Kidney (tissue), 14 donors: ENCODE measurements around the gene HYDIN. TPM values are rescaled to one million over a fixed set of nuclear protein-coding genes. Genes with fewer than 3 reads are reported as not detected.

Source experiments
- DNase-seq, 5 donors: peaks; one replicate each; pipeline ENCODE4 v3.0.0-alpha.2; 2013 to 2020
- FAIRE-seq: peaks from 2 replicates; lab custom pipeline; 2012; peaks lifted over from hg19 to GRCh38; lab: Jason Lieb, UNC
- H3K27ac ChIP-seq, 2 donors: one replicate each; pipeline ENCODE4 v1.7.0; 2013; ENCODE audit warnings: low read depth in 2 of 2, low read length in 2 of 2, inconsistent platforms in 1 of 2
- H3K27me3 ChIP-seq: one replicate; pipeline ENCODE4 v1.7.1; 2013; ENCODE audit warnings: low read length, inconsistent platforms; ENCODE audit not compliant: control insufficient read depth, insufficient read depth
- H3K36me3 ChIP-seq, 3 donors: one replicate each; pipeline versions ENCODE4 v1.7.0 to v1.7.1; 2013; ENCODE audit warnings: low read length in 3 of 3, control low read depth in 1 of 3, inconsistent platforms in 1 of 3; ENCODE audit not compliant: insufficient read depth in 3 of 3, control insufficient read depth in 2 of 3
- H3K4me1 ChIP-seq, 3 donors: one replicate each; pipeline versions ENCODE4 v1.7.0 to v1.7.1; 2013; ENCODE audit warnings: low read length in 3 of 3, inconsistent platforms in 1 of 3, low read depth in 1 of 3; ENCODE audit not compliant: control insufficient read depth in 2 of 3, insufficient read depth in 2 of 3
- H3K4me3 ChIP-seq, 3 donors: one replicate each; pipeline versions ENCODE4 v1.7.0 to v1.8.1; 2013; ENCODE audit warnings: low read length in 3 of 3, control low read depth in 1 of 3, inconsistent platforms in 1 of 3
- H3K9ac ChIP-seq, 3 donors: one replicate each; pipeline versions ENCODE4 v1.7.0 to v1.7.1; 2013; ENCODE audit warnings: low read length in 3 of 3, control low read depth in 1 of 3, inconsistent platforms in 1 of 3
- H3K9me3 ChIP-seq, 3 donors: one replicate each; pipeline versions ENCODE4 v1.7.0 to v1.7.1; 2013; ENCODE audit warnings: low read length in 3 of 3, control low read depth in 1 of 3, inconsistent platforms in 1 of 3; ENCODE audit not compliant: control insufficient read depth in 2 of 3, insufficient read depth in 1 of 3
- CTCF ChIP-seq: IDR thresholded peaks from 3 replicates; pipeline ENCODE4 v1.5.1; 2012; ENCODE audit warnings: mild to moderate bottlenecking, moderate library complexity, borderline replicate concordance; ENCODE audit not compliant: insufficient read depth; ENCODE audit errors: extremely low read depth
- intact Hi-C: fragments of 100-400 bp; cut with DNase I; formaldehyde crosslinking; loops from one replicate; pipeline ENCODE4 v1.11.1; 2022
- polyA plus RNA-seq: library from polyadenylated mRNA; stranded (reverse); fragments of 350-450 nt; fragmentation: Illumina TruSeq; extraction: RNeasy Lipid Tissue Mini Kit (QIAGEN cat#74804); gene quantifications from one replicate; pipeline ENCODE4 v1.2.3, GENCODE V29; 2014; ENCODE audit warnings: low read depth, low replicate concordance; ENCODE audit not compliant: insufficient read depth
- total RNA-seq: library from RNA; stranded (reverse); fragmentation: NEBNext Ultra II Directional; extraction: Animal tissue kit (Norgen Biotek cat#: 25700); gene quantifications from one replicate; pipeline ENCODE4 v1.2.1, GENCODE V29; 2021
- donor health status: control.
- donor health status: control.
- donor health status: control.
- donor health status: control.
- donor health status: control.
- donor health status: DM: yes; HTN: yes; CAD: no.
- donor health status: Normal renal cell carcinoma (clear cell type).

The HYDIN gene
- total and polyA plus RNA-seq, 2 donors from 2014 or later, result 1.8 to 21.0 TPM

- Histone ChIP-seq H3K9me3 (no peaks in the 10 kb centered on the region), H3K9ac (no peak overlapping the region), H3K27me3 (no peaks in the 10 kb centered on the region), H3K4me3 (no peak overlapping the region), H3K36me3 (peaks cover 0 to 6% (median 0%) of the 10 kb centered on the region in 3 donors), H3K4me1 (peaks cover 0 to 2% (median 0%) of the 10 kb centered on the region in 3 donors), H3K27ac (no peak overlapping the region)
- intact Hi-C loops, result loop anchor here (5.0 kb wide), 1 partner anchor 94 kb away; no protein-coding TSS in a partner anchor
- DNase-seq (peak in 4 of 5 donors; percentile 74 to 81 (median 75)), FAIRE-seq (no peak)
- TF ChIP-seq CTCF, result peak; percentile 98
Measured at GRCh38 chr16:70770626-70771552, 459.6 kb downstream of the HYDIN start.

GRCh38 chr16:70770291-70770625, 460.3 kb downstream of the HYDIN start:
- Histone ChIP-seq H3K4me3 (no peak overlapping the region), H3K9me3 (no peaks in the 10 kb centered on the region), H3K27ac (no peak overlapping the region), H3K4me1 (peaks cover 0 to 2% (median 0%) of the 10 kb centered on the region in 3 donors), H3K36me3 (peaks cover 0 to 3% (median 0%) of the 10 kb centered on the region in 3 donors), H3K27me3 (no peaks in the 10 kb centered on the region), H3K9ac (no peak overlapping the region)
- intact Hi-C loops, result loop anchor here (5.0 kb wide), 1 partner anchor 93 kb away; no protein-coding TSS in a partner anchor
- FAIRE-seq (no peak), DNase-seq (no peak)
- no peak for TF ChIP-seq CTCF

GRCh38 chr16:70769761-70770160, 460.8 kb downstream of the HYDIN start:
- H3K9me3 ChIP-seq, result no peaks in the 10 kb centered on the region
- H3K4me1 ChIP-seq, result peaks cover 0 to 2% (median 0%) of the 10 kb centered on the region in 3 donors
- no peak for FAIRE-seq
- no peak overlapping the region for H3K9ac ChIP-seq
- no peak for DNase-seq
- H3K4me3 ChIP-seq, result no peak overlapping the region
- H3K27ac ChIP-seq, result no peak overlapping the region
- H3K27me3 ChIP-seq, result no peaks in the 10 kb centered on the region
- peaks cover 0 to 3% (median 0%) of the 10 kb centered on the region in 3 donors for H3K36me3 ChIP-seq
- intact Hi-C loops, result loop anchor here (5.0 kb wide), 1 partner anchor 92 kb away; no protein-coding TSS in a partner anchor
- TF ChIP-seq CTCF, result no peak
